Measurements from ENCODE around the gene MTARC2. TPM values are rescaled to one million over a fixed set of nuclear protein-coding genes. Genes with fewer than 3 reads are reported as not detected.

MTARC2 gene
- total and polyA plus RNA-seq, 2 of the 13 experiments (the other 11 are each of a cell fraction or from before 2014, with no cell fraction given) = 8.5 to 10.1 TPM

DNA sequence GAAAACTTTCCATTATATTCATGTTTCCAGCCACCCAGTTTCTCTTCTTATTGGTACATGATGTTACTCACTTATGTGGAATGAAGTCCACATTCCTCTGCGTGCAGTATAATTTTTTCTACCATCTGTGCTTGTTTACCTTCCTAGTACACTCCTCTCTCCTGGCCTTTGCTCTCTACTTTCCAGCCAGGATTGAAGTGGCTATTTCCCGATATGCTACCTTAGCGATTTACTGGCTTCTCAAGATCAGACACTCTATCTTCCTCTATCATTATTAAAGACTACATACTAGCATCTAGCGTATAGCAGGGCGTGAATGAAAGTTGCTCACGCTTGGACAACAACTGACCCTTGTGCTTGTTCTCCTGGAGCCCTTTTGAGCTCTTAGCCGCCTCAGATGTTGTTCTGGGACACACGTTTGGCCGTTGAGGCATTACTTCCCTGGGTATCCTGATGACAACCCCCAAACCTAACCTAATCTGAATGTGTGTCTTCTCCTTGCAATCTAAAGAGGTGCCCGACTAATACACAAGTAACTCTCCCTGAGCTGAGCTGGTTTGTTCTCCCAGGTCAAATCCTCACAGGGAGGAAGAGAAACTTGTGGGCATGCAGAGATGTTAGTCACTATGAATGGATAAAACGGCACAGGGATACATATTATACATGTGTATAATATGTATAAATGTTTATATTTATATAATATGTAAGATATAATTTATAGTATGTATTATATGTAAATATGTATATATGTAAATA, 13.4 kb upstream of the MTARC2 start (continued):
- TF ChIP-seq SOX6 (IDR thresholded peaks at IDR 0.05) = no peak
- TF ChIP-seq SOX6 (CRISPR knock-in tag; IDR thresholded peaks at IDR 0.05) = peak; percentile 46
- TF ChIP-seq KLF9 (CRISPR knock-in tag; IDR thresholded peaks at IDR 0.05; ENCODE audit: low read depth) = no peak
- no peak for TF ChIP-seq SP1 (IDR thresholded peaks at IDR 0.05)
- TF ChIP-seq SP1 (CRISPR knock-in tag; IDR thresholded peaks at IDR 0.05) = no peak
- TF ChIP-seq ELF1 (CRISPR knock-in tag; IDR thresholded peaks at IDR 0.05) = no peak
- TF ChIP-seq NFIB (CRISPR knock-in tag; IDR thresholded peaks at IDR 0.05; ENCODE audit: borderline replicate concordance) = no peak
- no peak for TF ChIP-seq KLF12 (CRISPR knock-in tag; IDR thresholded peaks at IDR 0.05; ENCODE audit: borderline replicate concordance)
- no peak for TF ChIP-seq FOXC1 (CRISPR knock-in tag; IDR thresholded peaks at IDR 0.05; ENCODE audit: borderline replicate concordance)
- no peak for TF ChIP-seq ZFP36L2 (CRISPR knock-in tag; IDR thresholded peaks at IDR 0.05)
- no peak for TF ChIP-seq PHF5A (CRISPR knock-in tag; IDR thresholded peaks at IDR 0.05; ENCODE audit: low read depth, unreplicated experiment)
- no peak for TF ChIP-seq SKI (IDR thresholded peaks at IDR 0.05; ENCODE audit: partially characterized antibody)
- TF ChIP-seq ZNF430 (CRISPR knock-in tag; IDR thresholded peaks at IDR 0.05) = no peak
- TF ChIP-seq MAFG (CRISPR knock-in tag; IDR thresholded peaks at IDR 0.05) = no peak
- TF ChIP-seq, protein P1, sequence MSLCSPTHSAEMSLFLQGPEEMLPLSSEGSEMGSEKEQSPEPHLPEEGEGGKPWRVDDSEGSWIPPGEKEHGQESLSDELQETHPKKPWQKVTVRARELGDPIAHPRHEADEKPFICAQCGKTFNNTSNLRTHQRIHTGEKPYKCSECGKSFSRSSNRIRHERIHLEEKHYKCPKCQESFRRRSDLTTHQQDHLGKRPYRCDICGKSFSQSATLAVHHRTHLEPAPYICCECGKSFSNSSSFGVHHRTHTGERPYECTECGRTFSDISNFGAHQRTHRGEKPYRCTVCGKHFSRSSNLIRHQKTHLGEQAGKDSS (CRISPR knock-in tag; IDR thresholded peaks at IDR 0.05; ENCODE audit: borderline replicate concordance, low read depth) = no peak
- TF ChIP-seq DPF2 (CRISPR knock-in tag; IDR thresholded peaks at IDR 0.05; ENCODE audit: borderline replicate concordance, low read depth) = no peak
- TF ChIP-seq, protein P2, sequence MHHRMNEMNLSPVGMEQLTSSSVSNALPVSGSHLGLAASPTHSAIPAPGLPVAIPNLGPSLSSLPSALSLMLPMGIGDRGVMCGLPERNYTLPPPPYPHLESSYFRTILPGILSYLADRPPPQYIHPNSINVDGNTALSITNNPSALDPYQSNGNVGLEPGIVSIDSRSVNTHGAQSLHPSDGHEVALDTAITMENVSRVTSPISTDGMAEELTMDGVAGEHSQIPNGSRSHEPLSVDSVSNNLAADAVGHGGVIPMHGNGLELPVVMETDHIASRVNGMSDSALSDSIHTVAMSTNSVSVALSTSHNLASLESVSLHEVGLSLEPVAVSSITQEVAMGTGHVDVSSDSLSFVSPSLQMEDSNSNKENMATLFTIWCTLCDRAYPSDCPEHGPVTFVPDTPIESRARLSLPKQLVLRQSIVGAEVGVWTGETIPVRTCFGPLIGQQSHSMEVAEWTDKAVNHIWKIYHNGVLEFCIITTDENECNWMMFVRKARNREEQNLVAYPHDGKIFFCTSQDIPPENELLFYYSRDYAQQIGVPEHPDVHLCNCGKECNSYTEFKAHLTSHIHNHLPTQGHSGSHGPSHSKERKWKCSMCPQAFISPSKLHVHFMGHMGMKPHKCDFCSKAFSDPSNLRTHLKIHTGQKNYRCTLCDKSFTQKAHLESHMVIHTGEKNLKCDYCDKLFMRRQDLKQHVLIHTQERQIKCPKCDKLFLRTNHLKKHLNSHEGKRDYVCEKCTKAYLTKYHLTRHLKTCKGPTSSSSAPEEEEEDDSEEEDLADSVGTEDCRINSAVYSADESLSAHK (CRISPR knock-in tag; IDR thresholded peaks at IDR 0.05; ENCODE audit: borderline replicate concordance) = no peak
- no peak for TF ChIP-seq SCMH1 (CRISPR knock-in tag; IDR thresholded peaks at IDR 0.05; ENCODE audit: borderline replicate concordance)
- peak; percentile 54; the same call in 1 of the 2 replicates for TF ChIP-seq PPARG (CRISPR knock-in tag; conservative IDR thresholded peaks at IDR 0.05)
- TF ChIP-seq SNRNP70 (IDR thresholded peaks at IDR 0.05; ENCODE audit: low read depth, low read length) = no peak
- no peak for TF ChIP-seq ZNF775 (CRISPR knock-in tag; IDR thresholded peaks at IDR 0.05; ENCODE audit: borderline replicate concordance)
- no peak for TF ChIP-seq ZNF224 (CRISPR knock-in tag; IDR thresholded peaks at IDR 0.05)
- TF ChIP-seq SAFB2 (CRISPR knock-in tag; IDR thresholded peaks at IDR 0.05; ENCODE audit: borderline replicate concordance, low read depth) = no peak
- TF ChIP-seq ZNF761 (CRISPR knock-in tag; conservative IDR thresholded peaks at IDR 0.05) = no peak

All from HepG2 (cell line).